CD14-positive monocyte (primary cell): ENCODE data around the gene HIGD1A. TPM values are rescaled to one million over a fixed set of nuclear protein-coding genes. Genes with fewer than 3 reads are reported as not detected.

Experiments used
- DNase-seq, 3 donors: peaks; one replicate each; pipeline ENCODE4 v3.0.0-alpha.2; 2011 to 2022
- H2AFZ ChIP-seq: 2 replicates; pipeline ENCODE4 v1.6.0; 2012; ENCODE audit warnings: mild to moderate bottlenecking, low read depth, low read length, inconsistent platforms; ENCODE audit not compliant: insufficient read depth, poor library complexity, severe bottlenecking
- H3K27ac ChIP-seq, 2 donors: 1 replicate in 1 of 2; 2 replicates in 1 of 2; pipeline ENCODE4 v1.5.1; 2012 to 2013; ENCODE audit warnings: low read length in 2 of 2, control low read depth in 1 of 2, inconsistent platforms in 1 of 2, low read depth in 1 of 2, mild to moderate bottlenecking in 1 of 2
- H3K27me3 ChIP-seq, 2 donors: one replicate each; pipeline versions ENCODE4 v1.6.0 to v1.6.1; 2011 to 2013; ENCODE audit warnings: low read length in 2 of 2; ENCODE audit not compliant: control insufficient read depth in 2 of 2, insufficient read depth in 2 of 2
- H3K36me3 ChIP-seq, 2 donors: replicated peaks in 1 of 2; 1 replicate in 1 of 2; 2 replicates in 1 of 2; pipeline versions ENCODE4 v1.5.1 to v1.6.1; 2012 to 2013; ENCODE audit warnings: low read length in 2 of 2, control low read depth in 1 of 2, inconsistent platforms in 1 of 2, mild to moderate bottlenecking in 1 of 2; ENCODE audit not compliant: insufficient read depth in 2 of 2, control insufficient read depth in 1 of 2
- H3K4me1 ChIP-seq, 2 donors: 1 replicate in 1 of 2; 2 replicates in 1 of 2; pipeline versions ENCODE4 v1.5.1 to v1.6.1; 2012 to 2013; ENCODE audit warnings: low read length in 2 of 2, control low read depth in 1 of 2, inconsistent platforms in 1 of 2, mild to moderate bottlenecking in 1 of 2, moderate library complexity in 1 of 2; ENCODE audit not compliant: insufficient read depth in 2 of 2, control insufficient read depth in 1 of 2
- H3K4me2 ChIP-seq: replicated peaks from 2 replicates; pipeline ENCODE3; 2012; ENCODE audit warnings: low read length, moderate library complexity, mild to moderate bottlenecking; ENCODE audit not compliant: poor library complexity, severe bottlenecking; ENCODE audit errors: extremely low read depth
- H3K4me3 ChIP-seq, 3 experiments: fragments of 200-600 bp in 1 of 3; sonication (generic) in 1 of 3; replicated peaks in 1 of 3; 1 replicate in 2 of 3; 2 replicates in 1 of 3; pipeline ENCODE4 v1.5.1; 2011 to 2013; ENCODE audit warnings: low read length in 3 of 3, mild to moderate bottlenecking in 3 of 3, control low read depth in 2 of 3, low read depth in 2 of 3, inconsistent platforms in 1 of 3, moderate library complexity in 1 of 3
- H3K79me2 ChIP-seq: 2 replicates; pipeline ENCODE4 v1.6.0; 2012; ENCODE audit warnings: mild to moderate bottlenecking, control low read depth, inconsistent platforms, low read length, moderate library complexity; ENCODE audit not compliant: insufficient read depth
- H3K9ac ChIP-seq: 2 replicates; pipeline ENCODE4 v1.6.0; 2017; ENCODE audit warnings: low read length, mild to moderate bottlenecking; ENCODE audit not compliant: insufficient read depth, poor library complexity, severe bottlenecking
- H3K9me3 ChIP-seq, 2 donors: replicated peaks in 1 of 2; 1 replicate in 1 of 2; 2 replicates in 1 of 2; pipeline versions ENCODE4 v1.5.1 to v1.6.1; 2012 to 2013; ENCODE audit warnings: low read length in 2 of 2, control low read depth in 1 of 2; ENCODE audit not compliant: control insufficient read depth in 1 of 2, insufficient read depth in 1 of 2
- H4K20me1 ChIP-seq: 2 replicates; pipeline ENCODE4 v1.6.0; 2012; ENCODE audit warnings: mild to moderate bottlenecking, low read length, control low read depth, moderate library complexity; ENCODE audit not compliant: insufficient read depth
- H3K27ac Mint-ChIP-seq, 7 donors: one replicate each; pipeline ENCODE4 v1.8.0; 2020; ENCODE audit warnings: mild to moderate bottlenecking in 7 of 7, mixed read lengths in 7 of 7, moderate library complexity in 6 of 7, inconsistent platforms in 2 of 7
- H3K27me3 Mint-ChIP-seq, 3 donors: one replicate each; pipeline ENCODE4 v1.8.0; 2021 to 2022; ENCODE audit warnings: low read depth in 3 of 3, mild to moderate bottlenecking in 3 of 3, mixed read lengths in 3 of 3, moderate library complexity in 3 of 3, inconsistent platforms in 1 of 3
- H3K36me3 Mint-ChIP-seq, 2 donors: one replicate each; pipeline ENCODE4 v1.8.0; 2020; ENCODE audit warnings: mixed read lengths in 2 of 2, inconsistent platforms in 1 of 2, mild to moderate bottlenecking in 1 of 2
- H3K4me1 Mint-ChIP-seq: one replicate; pipeline ENCODE4 v1.8.0; 2020; ENCODE audit warnings: mild to moderate bottlenecking, mixed read lengths
- H3K4me3 Mint-ChIP-seq, 2 donors: one replicate each; pipeline ENCODE4 v1.8.0; 2020; ENCODE audit warnings: mild to moderate bottlenecking in 2 of 2, mixed read lengths in 2 of 2, moderate library complexity in 1 of 2
- H3K9me3 Mint-ChIP-seq, 7 donors: one replicate each; pipeline ENCODE4 v1.8.0; 2020 to 2022; ENCODE audit warnings: mixed read lengths in 7 of 7, mild to moderate bottlenecking in 6 of 7, moderate library complexity in 6 of 7, inconsistent platforms in 2 of 7
- CTCF ChIP-seq: fragments of 200-600 bp; IDR thresholded peaks from one replicate; pipeline ENCODE4 v1.8.0; 2022; ENCODE audit warnings: antibody characterized with exemption, mild to moderate bottlenecking
- WGBS: methylation state at CpG from one replicate; pipeline ENCODE4 v1.1.5; 2013; ENCODE audit warnings: missing lambda C conversion rate; ENCODE audit not compliant: insufficient coverage; 5-methylcytosine and 5-hydroxymethylcytosine counted together
- intact Hi-C, 2 donors: fragments of 100-400 bp; cut with micrococcal nuclease; formaldehyde crosslinking; loops; one replicate each; pipeline versions ENCODE4 v1.15.0 to v1.15.1; 2023
- polyA plus RNA-seq, 3 donors: library from polyadenylated mRNA; depleted of rRNA in 1 of 3; unstranded in 2 of 3; stranded (reverse) in 1 of 3; fragments of 300-500 nt in 2 of 3; fragments of >200 nt in 1 of 3; fragmentation: Illumina TruSeq in 2 of 3; gene quantifications; 1 replicate in 2 of 3; 2 replicates in 1 of 3; pipeline ENCODE4 v1.2.3, GENCODE V29; 2012 to 2021

The HIGD1A gene
- polyA plus RNA-seq, 3 donors = 34.8 to 115 (median 104) TPM

GRCh38 chr3:42742688-42743087 is 61.6 kb downstream of the HIGD1A start:
- Histone ChIP-seq H3K27ac (no peak overlapping the region), H3K4me3 (no peak overlapping the region), H3K4me2 (no peak overlapping the region), H4K20me1 (no peaks in the 10 kb centered on the region), H3K79me2 (no peaks in the 10 kb centered on the region), H3K36me3 (no peaks in the 10 kb centered on the region), H3K9ac (no peak overlapping the region), H3K27me3 (no peaks in the 10 kb centered on the region), H3K4me1 (peaks cover 15 to 17% of the 10 kb centered on the region in 2 donors), H2AFZ (no peak overlapping the region), H3K9me3 (no peaks in the 10 kb centered on the region)
- intact Hi-C loops = loop anchor here in 1 of 2 donors (10.0 kb wide), 1 partner anchor 248 kb away; no protein-coding TSS in a partner anchor
- H3K27me3 Mint-ChIP-seq = peaks cover 0 to 1% (median 0%) of the 10 kb centered on the region in 3 donors
- peaks cover 30% of the 10 kb centered on the region for H3K4me1 Mint-ChIP-seq
- TF ChIP-seq CTCF = no peak
- H3K36me3 Mint-ChIP-seq = no peaks in the 10 kb centered on the region
- no peak for DNase-seq
- no peak overlapping the region for H3K27ac Mint-ChIP-seq
- no peak overlapping the region for H3K4me3 Mint-ChIP-seq
- no peaks in the 10 kb centered on the region for H3K9me3 Mint-ChIP-seq
- whole genome bisulfite sequencing = 94% methylated on average over 8 of the region's 9 CpGs

DNA sequence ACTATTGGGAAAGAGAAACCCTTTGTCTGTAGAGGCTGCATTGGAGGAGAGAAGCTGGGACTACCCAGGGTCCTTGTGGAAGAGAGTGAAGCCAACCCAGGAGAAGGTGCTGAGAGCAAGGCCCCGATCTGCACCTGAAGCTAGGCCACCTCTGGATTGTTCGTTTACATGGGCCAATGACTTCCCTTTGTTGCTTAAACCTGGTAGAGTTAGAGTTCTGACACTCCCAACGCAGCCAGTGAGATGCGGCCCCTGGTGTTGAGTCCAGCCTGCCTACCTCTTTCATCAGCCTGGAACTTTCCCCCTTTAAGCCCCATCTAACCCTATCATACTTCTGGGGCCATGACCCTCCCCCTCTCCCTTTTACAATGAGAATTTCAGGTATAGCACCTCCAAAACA is 62.0 kb downstream of the HIGD1A start:
- WGBS = 100% methylated on average over 3 of the region's 4 CpGs
- no peaks in the 10 kb centered on the region for H3K27me3 ChIP-seq
- H3K4me1 Mint-ChIP-seq = peaks cover 25% of the 10 kb centered on the region
- no peaks in the 10 kb centered on the region for H3K36me3 ChIP-seq
- no peak overlapping the region for H2AFZ ChIP-seq
- no peak overlapping the region for H3K4me3 Mint-ChIP-seq
- no peak for TF ChIP-seq CTCF
- H3K36me3 Mint-ChIP-seq = no peaks in the 10 kb centered on the region
- H3K27me3 Mint-ChIP-seq = peaks cover 0 to 1% (median 0%) of the 10 kb centered on the region in 3 donors
- H4K20me1 ChIP-seq = no peaks in the 10 kb centered on the region
- DNase-seq = no peak
- no peak overlapping the region for H3K27ac Mint-ChIP-seq
- H3K4me1 ChIP-seq = peaks cover 11 to 13% of the 10 kb centered on the region in 2 donors
- no peaks in the 10 kb centered on the region for H3K79me2 ChIP-seq
- H3K4me3 ChIP-seq = no peak overlapping the region
- H3K27ac ChIP-seq = no peak overlapping the region
- no peak overlapping the region for H3K9ac ChIP-seq
- H3K9me3 Mint-ChIP-seq = no peaks in the 10 kb centered on the region
- no peak overlapping the region for H3K4me2 ChIP-seq
- no peaks in the 10 kb centered on the region for H3K9me3 ChIP-seq
- intact Hi-C loops = loop anchor here in 1 of 2 donors (10.0 kb wide), 1 partner anchor 247 kb away; no protein-coding TSS in a partner anchor
